Mesenchymal stem cell (in vitro differentiated cells and primary cell): ENCODE results near the gene NUCB1.

Experiments
- DNase-seq: peaks from one replicate; pipeline ENCODE4 v3.0.0-alpha.2; 2013
- H2AFZ ChIP-seq: one replicate; pipeline ENCODE4 v1.6.1; 2013; ENCODE audit warnings: low read depth, mild to moderate bottlenecking, control low read depth, inconsistent platforms, low read length, moderate library complexity
- H2AK5ac ChIP-seq: 2 replicates; pipeline ENCODE4 v1.6.1; 2013; ENCODE audit warnings: low read length, moderate library complexity, mild to moderate bottlenecking, inconsistent platforms; ENCODE audit not compliant: severe bottlenecking
- H2BK120ac ChIP-seq: one replicate; pipeline ENCODE4 v1.6.1; 2013; ENCODE audit warnings: low read depth, mild to moderate bottlenecking, inconsistent platforms, low read length, moderate library complexity
- H2BK12ac ChIP-seq, 2 experiments: one replicate each; pipeline ENCODE4 v1.6.1; 2013; ENCODE audit warnings: inconsistent platforms in 2 of 2, low read length in 2 of 2, mild to moderate bottlenecking in 2 of 2, moderate library complexity in 2 of 2, control low read depth in 1 of 2
- H2BK15ac ChIP-seq: one replicate; pipeline ENCODE4 v1.6.1; 2013; ENCODE audit warnings: mild to moderate bottlenecking, low read depth, inconsistent platforms; ENCODE audit not compliant: poor library complexity, severe bottlenecking
- H2BK5ac ChIP-seq: 2 replicates; pipeline ENCODE4 v1.6.1; 2013; ENCODE audit warnings: low read depth, mild to moderate bottlenecking, low read length, control low read depth, inconsistent platforms; ENCODE audit not compliant: poor library complexity, severe bottlenecking
- H3K14ac ChIP-seq, 2 experiments: one replicate each; pipeline ENCODE4 v1.6.1; 2013; ENCODE audit warnings: inconsistent platforms in 2 of 2, low read length in 2 of 2, control low read depth in 1 of 2, mild to moderate bottlenecking in 1 of 2, moderate library complexity in 1 of 2
- H3K18ac ChIP-seq, 2 experiments: one replicate each; pipeline ENCODE4 v1.6.1; 2013; ENCODE audit warnings: inconsistent platforms in 2 of 2, low read length in 2 of 2, control low read depth in 1 of 2, low read depth in 1 of 2, mild to moderate bottlenecking in 1 of 2
- H3K23ac ChIP-seq, 2 experiments: one replicate each; pipeline ENCODE4 v1.6.1; 2013; ENCODE audit warnings: inconsistent platforms in 2 of 2, low read length in 2 of 2, mild to moderate bottlenecking in 2 of 2, moderate library complexity in 2 of 2, control low read depth in 1 of 2
- H3K27ac ChIP-seq: 2 replicates; pipeline ENCODE4 v1.5.1; 2013; ENCODE audit warnings: mild to moderate bottlenecking, moderate library complexity, low read length, control low read depth, inconsistent platforms; ENCODE audit not compliant: poor library complexity, severe bottlenecking
- H3K27me3 ChIP-seq, 2 experiments: 2 replicates each; pipeline versions ENCODE4 v1.6.1 to v1.7.0; 2013; ENCODE audit warnings: low read length in 2 of 2, mild to moderate bottlenecking in 2 of 2, moderate library complexity in 2 of 2, control low read depth in 1 of 2, inconsistent platforms in 1 of 2; ENCODE audit not compliant: control insufficient read depth in 1 of 2, insufficient read depth in 1 of 2
- H3K36me3 ChIP-seq, 2 experiments: 2 replicates each; pipeline versions ENCODE4 v1.6.1 to v1.7.0; 2013; ENCODE audit warnings: low read length in 2 of 2, control low read depth in 1 of 2, inconsistent platforms in 1 of 2, low read depth in 1 of 2, mild to moderate bottlenecking in 1 of 2; ENCODE audit not compliant: insufficient read depth in 2 of 2, control insufficient read depth in 1 of 2
- H3K4ac ChIP-seq, 2 experiments: one replicate each; pipeline ENCODE4 v1.6.1; 2013; ENCODE audit warnings: inconsistent platforms in 2 of 2, low read length in 2 of 2, mild to moderate bottlenecking in 2 of 2, moderate library complexity in 2 of 2, control low read depth in 1 of 2, low read depth in 1 of 2
- H3K4me1 ChIP-seq: 2 replicates; pipeline ENCODE4 v1.6.1; 2013; ENCODE audit warnings: low read depth, low read length, control low read depth; ENCODE audit not compliant: control insufficient read depth, insufficient read depth
- H3K4me2 ChIP-seq: 2 replicates; pipeline ENCODE4 v1.6.1; 2013; ENCODE audit warnings: low read length, mild to moderate bottlenecking, inconsistent platforms; ENCODE audit not compliant: poor library complexity, severe bottlenecking
- H3K4me3 ChIP-seq, 2 experiments: 2 replicates each; pipeline versions ENCODE4 v1.5.1 to v1.7.0; 2013; ENCODE audit warnings: low read length in 2 of 2, mild to moderate bottlenecking in 2 of 2, control low read depth in 1 of 2, low read depth in 1 of 2; ENCODE audit not compliant: insufficient read depth in 1 of 2
- H3K79me1 ChIP-seq: replicated peaks from 2 replicates; pipeline ENCODE4 v1.6.1; 2013; ENCODE audit warnings: mild to moderate bottlenecking, control low read depth, low read length, inconsistent platforms; ENCODE audit not compliant: poor library complexity, severe bottlenecking
- H3K9ac ChIP-seq: 2 replicates; pipeline ENCODE4 v1.7.0; 2013; ENCODE audit warnings: mild to moderate bottlenecking, low read length, moderate library complexity
- H3K9me3 ChIP-seq: 2 replicates; pipeline ENCODE4 v1.7.0; 2013; ENCODE audit warnings: mild to moderate bottlenecking, low read length; ENCODE audit not compliant: control insufficient read depth
- H4K8ac ChIP-seq: one replicate; pipeline ENCODE4 v1.6.1; 2013; ENCODE audit warnings: inconsistent platforms, mild to moderate bottlenecking, low read length, moderate library complexity
- H4K91ac ChIP-seq: one replicate; pipeline ENCODE4 v1.6.1; 2013; ENCODE audit warnings: mild to moderate bottlenecking, low read length, inconsistent platforms
- WGBS: methylation state at CpG from one replicate; pipeline ENCODE4 v1.1.7; 2013; ENCODE audit warnings: mixed read lengths; 5-methylcytosine and 5-hydroxymethylcytosine counted together

Gene NUCB1

GRCh38 chr19:48959341-48960239 lies 59.5 kb downstream of the NUCB1 start:
- Histone ChIP-seq H2AFZ (no peak overlapping the region), H3K14ac (no peak overlapping the region), H3K36me3 (peaks cover 42 to 45% of the 10 kb centered on the region in 2 experiments), H2BK15ac (no peak overlapping the region), H3K4ac (no peak overlapping the region), H3K9ac (no peak overlapping the region), H3K4me1 (peaks cover 50% of the 10 kb centered on the region), H4K8ac (no peak overlapping the region), H3K4me3 (no peak overlapping the region), H3K9me3 (no peaks in the 10 kb centered on the region), H3K18ac (no peak overlapping the region), H2BK120ac (no peak overlapping the region), H3K79me1 (peaks cover 3% of the 10 kb centered on the region), H3K4me2 (no peak overlapping the region), H2AK5ac (no peak overlapping the region), H3K23ac (no peak overlapping the region), H2BK12ac (no peak overlapping the region), H4K91ac (no peak overlapping the region), H3K27me3 (no peaks in the 10 kb centered on the region), H3K27ac (no peak overlapping the region), H2BK5ac (no peak overlapping the region)
- DNase-seq, result no peak
- WGBS, result 81% methylated on average over 15 of the region's 16 CpGs

GRCh38 chr19:48961051-48961649 lies 61.0 kb downstream of the NUCB1 start:
- Histone ChIP-seq H3K9ac (no peak overlapping the region), H4K91ac (peak overlapping the region; percentile 23), H4K8ac (no peak overlapping the region), H3K18ac (no peak overlapping the region), H2BK5ac (no peak overlapping the region), H3K27ac (peak overlapping the region; percentile 87), H2AK5ac (peak overlapping the region; percentile 54), H3K4me3 (no peak overlapping the region), H3K9me3 (no peaks in the 10 kb centered on the region), H2AFZ (no peak overlapping the region), H3K23ac (no peak overlapping the region), H3K79me1 (peaks cover 3% of the 10 kb centered on the region), H3K4ac (no peak overlapping the region), H3K36me3 (peaks cover 42 to 43% of the 10 kb centered on the region in 2 experiments), H2BK15ac (peak overlapping the region; percentile 54), H2BK12ac (peak overlapping the region in 1 of 2 experiments; percentile 29), H2BK120ac (no peak overlapping the region), H3K4me1 (peaks cover 45% of the 10 kb centered on the region), H3K27me3 (no peaks in the 10 kb centered on the region), H3K4me2 (no peak overlapping the region), H3K14ac (no peak overlapping the region)
- 83% methylated on average over 19 of the region's 19 CpGs for WGBS
- DNase-seq, result peak; percentile 37

- WGBS, result 79% methylated on average over 12 of the region's 12 CpGs
- H3K4me2 ChIP-seq, result no peak overlapping the region
- DNase-seq, result no peak
- peak overlapping the region; percentile 39 for H2BK120ac ChIP-seq
- no peaks in the 10 kb centered on the region for H3K27me3 ChIP-seq
- peak overlapping the region; percentile 45 for H3K9ac ChIP-seq
- peak overlapping the region; percentile 89 for H2AK5ac ChIP-seq
- H3K36me3 ChIP-seq, result peaks cover 43 to 45% of the 10 kb centered on the region in 2 experiments
- peak overlapping the region in 1 of 2 experiments; percentile 66 for H3K14ac ChIP-seq
- peak overlapping the region; percentile 87 for H3K27ac ChIP-seq
- peak overlapping the region in 1 of 2 experiments; percentile 89 for H2BK12ac ChIP-seq
- peak overlapping the region; percentile 55 to 93 for H3K18ac ChIP-seq
- H2AFZ ChIP-seq, result no peak overlapping the region
- H3K79me1 ChIP-seq, result peaks cover 3% of the 10 kb centered on the region
- H3K4ac ChIP-seq, result peak overlapping the region in 1 of 2 experiments; percentile 89
- H3K23ac ChIP-seq, result no peak overlapping the region
- no peaks in the 10 kb centered on the region for H3K9me3 ChIP-seq
- peak overlapping the region; percentile 71 for H2BK5ac ChIP-seq
- H3K4me1 ChIP-seq, result peaks cover 43% of the 10 kb centered on the region
- no peak overlapping the region for H3K4me3 ChIP-seq
- peak overlapping the region; percentile 96 for H4K91ac ChIP-seq
- peak overlapping the region; percentile 55 for H2BK15ac ChIP-seq
- peak overlapping the region; percentile 70 for H4K8ac ChIP-seq
Observed at GRCh38 chr19:48961673-48962028, 61.5 kb downstream of the NUCB1 start.
